Stomach (tissue), 9 donors: ENCODE results near the gene CYP4F2. TPM values are rescaled to one million over a fixed set of nuclear protein-coding genes. Genes with fewer than 3 reads are reported as not detected.
"Not testable (repeated sequence)": the region's sequence is repeated elsewhere in the genome, so short reads cannot be mapped to it uniquely, and the experiment has no call there.

ENCODE experiments used
- DNase-seq, 2 donors: peaks; one replicate each; pipeline versions ENCODE4 v3.0.0 to v3.0.0-alpha.2; 2013 to 2019
- H3K27ac ChIP-seq, 5 donors: fragments of 200-600 bp in 4 of 5; sonication (generic) in 4 of 5; one replicate each; pipeline ENCODE4 v1.5.1; 2013 to 2019; ENCODE audit warnings: mild to moderate bottlenecking in 1 of 5, moderate library complexity in 1 of 5
- H3K27me3 ChIP-seq, 3 donors: fragments of 200-600 bp; sonication (generic); one replicate each; pipeline ENCODE4 v1.5.1; 2017 to 2019; ENCODE audit warnings: mixed run types in 1 of 3
- H3K36me3 ChIP-seq, 4 donors: fragments of 200-600 bp; sonication (generic); 1 replicate in 3 of 4; 2 replicates in 1 of 4; pipeline ENCODE4 v1.5.1; 2016 to 2019
- H3K4me1 ChIP-seq, 4 donors: fragments of 200-600 bp; sonication (generic); one replicate each; pipeline ENCODE4 v1.5.1; 2016 to 2019
- H3K4me3 ChIP-seq, 4 donors: fragments of 200-600 bp; sonication (generic) in 3 of 4; one replicate each; pipeline ENCODE4 v1.5.1; 2016 to 2019; ENCODE audit warnings: mild to moderate bottlenecking in 1 of 4
- H3K9me3 ChIP-seq, 4 donors: fragments of 200-600 bp; sonication (generic); one replicate each; pipeline ENCODE4 v1.5.1; 2016 to 2019
- CTCF ChIP-seq, 7 experiments: fragments of 450-650 bp in 4 of 7; fragments of 200-600 bp in 3 of 7; sonication (generic) in 3 of 7; IDR thresholded peaks; one replicate each; pipeline ENCODE4 v1.5.1; 2016 to 2019; ENCODE audit warnings: antibody characterized with exemption in 7 of 7, control low read depth in 2 of 7, mild to moderate bottlenecking in 1 of 7
- EP300 ChIP-seq: sonication (generic); formaldehyde crosslinking; IDR thresholded peaks from one replicate; pipeline ENCODE4 v1.6.1; 2017; ENCODE audit warnings: antibody characterized with exemption
- POLR2A ChIP-seq, 4 donors: fragments of 450-650 bp; IDR thresholded peaks; one replicate each; pipeline ENCODE4 v1.6.1; 2016; ENCODE audit warnings: antibody characterized with exemption in 4 of 4, control low read depth in 2 of 4, mild to moderate bottlenecking in 1 of 4, moderate library complexity in 1 of 4
- POLR2AphosphoS5 ChIP-seq, 3 donors: sonication (generic); formaldehyde crosslinking; IDR thresholded peaks; one replicate each; pipeline ENCODE4 v1.6.1; 2016; ENCODE audit warnings: antibody characterized with exemption in 3 of 3
- WGBS, 5 donors: extraction: QIAGEN DNeasy Blood & Tissue Kit in 3 of 5; methylation state at CpG; one replicate each; pipeline versions ENCODE4 v1.1.5 to v1.1.7; 2013 to 2018; 5-methylcytosine and 5-hydroxymethylcytosine counted together
- intact Hi-C: fragments of 100-400 bp; cut with DNase I; formaldehyde crosslinking; loops from one replicate; pipeline ENCODE4 v1.15.1; 2023; ENCODE audit warnings: low total_unique reads
- polyA plus RNA-seq, 3 donors: library from polyadenylated mRNA; stranded (reverse); fragments of 200-250 nt; gene quantifications; one replicate each; pipeline ENCODE4 v1.2.3, GENCODE V29; 2013
- total RNA-seq, 5 donors: library from RNA; depleted of rRNA; stranded (reverse); fragments of >200 nt; gene quantifications; one replicate each; pipeline versions ENCODE4 v1.1.0 to v1.2.3, GENCODE V29; 2014 to 2016
- donor health status: healthy with polysubstance abuse.
- donor health status: Bipolar disorder and iron deficiency.
- donor health status: healthy.

The CYP4F2 gene
- total and polyA plus RNA-seq, 8 donors = 0.13 to 121 TPM; not detected in 6

GRCh38 chr19:15892012-15892411, 5.9 kb downstream of the CYP4F2 start:
- no peak overlapping the region for H3K27ac ChIP-seq
- no peaks in the 10 kb centered on the region for H3K36me3 ChIP-seq
- no peaks in the 10 kb centered on the region for H3K4me1 ChIP-seq
- 54 to 82% (median 78%) methylated on average over 2 to 6 of the region's 6 CpGs for WGBS, 5 donors
- TF ChIP-seq POLR2AphosphoS5 (IDR thresholded peaks at IDR 0.05) (no peak), CTCF (IDR thresholded peaks at IDR 0.05) (no peak), EP300 (no peak), POLR2A (IDR thresholded peaks at IDR 0.05) (no peak)
- peaks cover 0 to 3% (median 0%) of the 10 kb centered on the region in 4 donors for H3K9me3 ChIP-seq
- H3K27me3 ChIP-seq = peaks cover 0 to 9% (median 0%) of the 10 kb centered on the region in 3 donors
- H3K4me3 ChIP-seq = no peak overlapping the region
- DNase-seq = no peak
- intact Hi-C loops = no loop called here

- H3K36me3 ChIP-seq = no peaks in the 10 kb centered on the region
- H3K27ac ChIP-seq = no peak overlapping the region
- WGBS, 5 donors = 67 to 83% (median 72%) methylated on average over 6 of the region's 6 CpGs
- no peak overlapping the region for H3K4me3 ChIP-seq
- peaks cover 0 to 3% (median 0%) of the 10 kb centered on the region in 4 donors for H3K9me3 ChIP-seq
- no peak for DNase-seq
- no peaks in the 10 kb centered on the region for H3K4me1 ChIP-seq
- H3K27me3 ChIP-seq = peaks cover 0 to 3% (median 0%) of the 10 kb centered on the region in 3 donors
- intact Hi-C loops = no loop called here
- TF ChIP-seq POLR2A (IDR thresholded peaks at IDR 0.05) (no peak), POLR2AphosphoS5 (IDR thresholded peaks at IDR 0.05) (no peak), CTCF (IDR thresholded peaks at IDR 0.05) (no peak), EP300 (no peak)
These were observed 6.4 kb downstream of the CYP4F2 start for GRCh38 chr19:15891434-15891833.

- H3K27ac ChIP-seq, H3K4me1 ChIP-seq, H3K36me3 ChIP-seq, intact Hi-C loops, H3K4me3 ChIP-seq, H3K9me3 ChIP-seq, DNase-seq: not testable (repeated sequence)
- peaks cover 0 to 17% (median 0%) of the 10 kb centered on the region in 3 donors for H3K27me3 ChIP-seq
- WGBS, 5 donors = 80 to 90% (median 87%) methylated on average over 9 of the region's 9 CpGs
These were observed 8.5 kb downstream of the CYP4F2 start for GRCh38 chr19:15889339-15889738.

- Histone ChIP-seq H3K36me3 (no peaks in the 10 kb centered on the region), H3K27me3 (peaks cover 0 to 28% (median 0%) of the 10 kb centered on the region in 3 donors), H3K4me3 (no peak overlapping the region), H3K27ac (no peak overlapping the region), H3K4me1 (no peaks in the 10 kb centered on the region), H3K9me3 (no peaks in the 10 kb centered on the region)
- 66 to 80% (median 74%) methylated on average over 3 to 7 of the region's 7 CpGs for WGBS, 5 donors
- no peak for TF ChIP-seq POLR2AphosphoS5 (IDR thresholded peaks at IDR 0.05)
- TF ChIP-seq POLR2A (IDR thresholded peaks at IDR 0.05) = no peak
- no peak for TF ChIP-seq EP300
- TF ChIP-seq CTCF (IDR thresholded peaks at IDR 0.05) = no peak
- intact Hi-C loops = no loop called here
- no peak for DNase-seq
These were observed 12.0 kb downstream of the CYP4F2 start for GRCh38 chr19:15885919-15886318.

GRCh38 chr19:15885167-15885566, 12.7 kb downstream of the CYP4F2 start:
- Histone ChIP-seq H3K27ac (no peak overlapping the region), H3K4me1 (no peaks in the 10 kb centered on the region), H3K9me3 (no peaks in the 10 kb centered on the region), H3K27me3 (peaks cover 0 to 32% (median 0%) of the 10 kb centered on the region in 3 donors), H3K4me3 (no peak overlapping the region), H3K36me3 (no peaks in the 10 kb centered on the region)
- no peak for TF ChIP-seq CTCF (IDR thresholded peaks at IDR 0.05)
- TF ChIP-seq POLR2AphosphoS5 (IDR thresholded peaks at IDR 0.05) = no peak
- TF ChIP-seq EP300 = no peak
- no peak for TF ChIP-seq POLR2A (IDR thresholded peaks at IDR 0.05)
- 67 to 80% (median 73%) methylated on average over 3 of the region's 3 CpGs for WGBS, 5 donors
- intact Hi-C loops = no loop called here
- DNase-seq = no peak

GRCh38 chr19:15883329-15883728, 14.5 kb downstream of the CYP4F2 start:
- H3K4me3 ChIP-seq, intact Hi-C loops, H3K4me1 ChIP-seq, H3K36me3 ChIP-seq, DNase-seq, H3K9me3 ChIP-seq, H3K27ac ChIP-seq: not testable (repeated sequence)
- 62 to 82% (median 79%) methylated on average over 3 of the region's 3 CpGs for WGBS, 5 donors
- peaks cover 0 to 50% (median 0%) of the 10 kb centered on the region in 3 donors for H3K27me3 ChIP-seq
